ENCODE measurements around the gene ANKRD10. TPM values are rescaled to one million over a fixed set of nuclear protein-coding genes. Genes with fewer than 3 reads are reported as not detected.

Gene ANKRD10
- 583 and 599 TPM in 2 replicates for total RNA-seq (2013; cell fraction: nucleolus; rRNA removed)
- total RNA-seq (2014; rRNA removed): 121 and 123 TPM in 2 replicates
- 99.9 and 134 TPM in 2 replicates for total RNA-seq (2014; rRNA removed; fragmentation: Illumina TruSeq; extraction: Trizol)
- 82.4 and 99.4 TPM in 2 replicates for total RNA-seq (2021)
- polyA plus RNA-seq (2011; ENCODE audit: low read depth): 83.0 TPM
- 199 and 280 TPM in 2 replicates for polyA plus RNA-seq (2011; rRNA removed)
- 62.8 and 75.6 TPM in 2 replicates for polyA plus RNA-seq (2011; cell fraction: cytosol; rRNA removed)
- polyA plus RNA-seq (2011; cell fraction: nucleus; rRNA removed): 410 and 447 TPM in 2 replicates
- 87.9 and 91.2 TPM in 2 replicates for polyA plus RNA-seq (2012)
- 54.8 and 70.4 TPM in 2 replicates for polyA plus RNA-seq (2014; fragmentation: Illumina TruSeq; extraction: Trizol)
- 10 to 100 TPM; 47.1 to 62.3 TPM for polyA plus RNA-seq (2014; fragmentation: Nextera tagmentation; extraction: Ambion mirVana)
- 90.2 and 90.8 TPM in 2 replicates for polyA plus RNA-seq (2014; rRNA removed)
- 100 to 1,000 TPM in 1 of 2 experiments, 10 to 100 TPM in 1; 95.1 to 101 TPM for polyA plus RNA-seq (2016; fragmentation: Nextera tagmentation; extraction: Ambion mirVana)
- 107 and 137 TPM in 2 replicates for polyA minus RNA-seq (2011; rRNA and poly(A)+ RNA removed)
- polyA minus RNA-seq (2011; cell fraction: cytosol; rRNA and poly(A)+ RNA removed): 87.7 and 99.2 TPM in 2 replicates
- polyA minus RNA-seq (2011; cell fraction: nucleus; rRNA and poly(A)+ RNA removed): 344 and 435 TPM in 2 replicates
- percentile 97 among the genes with signal in this experiment for Bru-seq, nascent RNA
- BruChase-seq, experiment 1, labeled RNA remaining after a 6-hour chase: percentile 99 among the genes with signal in this experiment
- BruChase-seq, experiment 2, labeled RNA remaining after a 2-hour chase: percentile 99 among the genes with signal in this experiment
- long read RNA-seq, experiment 1, transcript ANKRD10-201 (6 exons, 2,495 nt): major isoform, 14 of 49 reads
- long read RNA-seq, experiment 1, partial matches to known transcripts: 10 of 49 reads
- long read RNA-seq, experiment 1, other reads (novel, unspliced or antisense): 20 of 49 reads
- long read RNA-seq, experiment 2, transcript ANKRD10-201 (6 exons, 2,495 nt): major isoform, 34 of 131 reads
- long read RNA-seq, experiment 2, partial matches to known transcripts: 21 of 131 reads
- long read RNA-seq, experiment 2, other reads (novel, unspliced or antisense): 69 of 131 reads

GRCh38 chr13:110915057-110915873 lies at the start of gene ANKRD10:
Gene ANKRD10 (minus strand): TSS chr13:110915069. CDS start chr13:110914934, 135 bp downstream.
- ChIA-PET RAD21 (ENCODE audit: unreplicated experiment) (interaction anchor here (0.5 to 3.5 kb wide), 21 partner anchors 9 to 460 kb away, joined by 3 to 17 read pairs (median 4); no protein-coding TSS in a partner anchor), SMC1A (ENCODE audit: uncharacterized antibody, unreplicated experiment) (interaction anchor here (0.8 to 4.3 kb wide), 8 partner anchors 11 to 320 kb away, joined by 3 to 28 read pairs (median 4); no protein-coding TSS in a partner anchor), POLR2A (interaction anchor here (0.6 to 1.7 kb wide), 14 partner anchors 9 to 240 kb away, joined by 3 to 10 read pairs (median 4); no protein-coding TSS in a partner anchor), CTCF (interaction anchor here (0.5 to 2.4 kb wide), 23 partner anchors 9 to 320 kb away, joined by 3 to 15 read pairs (median 4); no protein-coding TSS in a partner anchor)
- peak within 1 kb of the TSS; percentile 93 for H3K4me3 ChIP-seq
- peaks cover 54% of the 10 kb centered on the region for H3K79me2 ChIP-seq (ENCODE audit: control insufficient read depth, insufficient read depth, low read length)
- H4K20me1 ChIP-seq (ENCODE audit: control insufficient read depth, insufficient read depth): peaks cover 4% of the 10 kb centered on the region; the same call in 1 of the 2 replicates
- H3K9me3 ChIP-seq (replicated peaks; ENCODE audit: control insufficient read depth, insufficient read depth, low read length): no peaks in the 10 kb centered on the region
- H3K36me3 ChIP-seq (ENCODE audit: control insufficient read depth in 2 of 2, insufficient read depth in 2 of 2, low read length in 1 of 2): peaks cover 0 to 8% of the 10 kb centered on the region in 2 experiments; a peak in 2 of 4 replicates
- peak; percentile 82 for DNase-seq (ENCODE audit: low read depth, low spot score)
- H3K27me3 ChIP-seq (replicated peaks in 1 of 2; ENCODE audit: control insufficient read depth in 2 of 2, insufficient read depth in 2 of 2, low read length in 1 of 2): no peaks in the 10 kb centered on the region
- peak within 1 kb of the TSS; percentile 91 for H3K27ac ChIP-seq (ENCODE audit: control insufficient read depth, insufficient read depth)
- in situ Hi-C loops (cut with MboI): no loop called here
- no peak for FAIRE-seq
- H3K9ac ChIP-seq (ENCODE audit: control insufficient read depth, insufficient read depth, low read length): peak within 1 kb of the TSS; percentile 95
- H3K4me2 ChIP-seq (ENCODE audit: control insufficient read depth, insufficient read depth): peak within 1 kb of the TSS; percentile 70
- peak; percentile 84 for ATAC-seq
- intact Hi-C loops (cut with micrococcal nuclease; ENCODE audit: unreplicated experiment): loop anchor here (1.0 to 10.0 kb wide), 6 partner anchors 50 to 470 kb away; partner anchors contain the start of gene ING1
- H2AFZ ChIP-seq (ENCODE audit: control insufficient read depth, low read depth, low read length): peak within 1 kb of the TSS; percentile 92
- no TSS peak for BruUV-seq (replicated peaks)
- WGBS (ENCODE audit: insufficient coverage, insufficient replicate concordance, low lambda C conversion rate, missing lambda C conversion rate): under 1% methylated on average over 50 of the region's 81 CpGs
- peaks cover 23% of the 10 kb centered on the region for H3K4me1 ChIP-seq (ENCODE audit: control insufficient read depth, insufficient read depth, low read length)
- 0 out of 2 replicates have a peak, but pooled peaks have one; percentile 5 for TF ChIP-seq STAT1 (conservative IDR thresholded peaks at IDR 0.05)
- peak; percentile 37; the same call in 1 of the 2 replicates for TF ChIP-seq LARP7 (IDR thresholded peaks at IDR 0.05)
- TF ChIP-seq EGR1 (IDR thresholded peaks at IDR 0.05; ENCODE audit: borderline replicate concordance in 1 of 2, low read depth in 2 of 2, low read length in 2 of 2): no peak
- TF ChIP-seq SPI1 (IDR thresholded peaks at IDR 0.05; ENCODE audit: borderline replicate concordance, insufficient read depth, low read depth, low read length): no peak
- peak; percentile 17 for TF ChIP-seq MEF2B (IDR thresholded peaks at IDR 0.05; ENCODE audit: partially characterized antibody, poor library complexity, severe bottlenecking)
- peak; percentile 45 for TF ChIP-seq BACH1 (IDR thresholded peaks at IDR 0.05; ENCODE audit: borderline replicate concordance)
- no peak for TF ChIP-seq TBL1XR1 (IDR thresholded peaks at IDR 0.05; ENCODE audit: low read depth, low read length)
- TF ChIP-seq SRF (IDR thresholded peaks at IDR 0.05; ENCODE audit: low read depth in 2 of 2, low read length in 2 of 2): 0 out of 4 replicates have a peak, but pooled peaks of 1 of the 2 experiments have one; percentile 11
- peak; percentile 46; the same call in 1 of the 2 replicates for TF ChIP-seq NKRF (conservative IDR thresholded peaks at IDR 0.05)
- 0 out of 4 replicates have a peak, but pooled peaks of 1 of the 2 experiments have one; percentile 40 for TF ChIP-seq IKZF2 (IDR thresholded peaks at IDR 0.05)
- TF ChIP-seq USF1 (IDR thresholded peaks at IDR 0.05; ENCODE audit: borderline replicate concordance, extremely low read length, insufficient read depth, low read depth, low read length): peak; percentile 56
- TF ChIP-seq TCF7 (IDR thresholded peaks at IDR 0.05; ENCODE audit: borderline replicate concordance): no peak
- peak; percentile 75 for TF ChIP-seq RAD51 (IDR thresholded peaks at IDR 0.05)
